HFFc6 (cell line): ENCODE measurements around the gene SLC35C1. TPM values are rescaled to one million over a fixed set of nuclear protein-coding genes. Genes with fewer than 3 reads are reported as not detected.
"Not testable (repeated sequence)": the region's sequence is repeated elsewhere in the genome, so short reads cannot be mapped to it uniquely, and the experiment has no call there.

ENCODE experiments used
- DNase-seq: peaks from one replicate; pipeline ENCODE4 v3.0.0-alpha.2; 2018
- H3K27ac Mint-ChIP-seq: 2 replicates; pipeline ENCODE4 v1.8.0; 2020; ENCODE audit warnings: mild to moderate bottlenecking, mixed read lengths
- H3K27me3 Mint-ChIP-seq: 2 replicates; pipeline ENCODE4 v1.8.0; 2021; ENCODE audit warnings: mild to moderate bottlenecking, moderate library complexity, mixed read lengths; ENCODE audit not compliant: insufficient read depth
- H3K36me3 Mint-ChIP-seq: 2 replicates; pipeline ENCODE4 v1.8.0; 2021; ENCODE audit warnings: low read depth, mixed read lengths
- H3K4me1 Mint-ChIP-seq: 2 replicates; pipeline ENCODE4 v1.8.0; 2020; ENCODE audit warnings: low read depth, mixed read lengths
- H3K4me3 Mint-ChIP-seq: 2 replicates; pipeline ENCODE4 v1.8.0; 2020; ENCODE audit warnings: mild to moderate bottlenecking, moderate library complexity, mixed read lengths
- H3K9me3 Mint-ChIP-seq: 2 replicates; pipeline ENCODE4 v1.8.0; 2020; ENCODE audit warnings: mild to moderate bottlenecking, mixed read lengths
- total RNA-seq, 6 experiments: library from RNA; stranded (reverse); fragmentation: NEBNext Ultra II Directional; extraction: Animal tissue kit (Norgen Biotek cat#: 25700); gene quantifications; 2 replicates in 1 of 6; 3 replicates in 5 of 6; pipeline ENCODE4 v1.2.3, GENCODE V29; 2021
- TF ChIP-seq, protein P1 (sequence below): fragments of 200-600 bp; sonication (generic); IDR thresholded peaks from 2 replicates; pipeline ENCODE4 v1.5.0; 2021; ENCODE audit warnings: antibody characterized with exemption, mild to moderate bottlenecking

Gene SLC35C1
- total RNA-seq, 6 experiments from 2014 or later: 24.2 to 29.6 (median 27.4) TPM

DNA sequence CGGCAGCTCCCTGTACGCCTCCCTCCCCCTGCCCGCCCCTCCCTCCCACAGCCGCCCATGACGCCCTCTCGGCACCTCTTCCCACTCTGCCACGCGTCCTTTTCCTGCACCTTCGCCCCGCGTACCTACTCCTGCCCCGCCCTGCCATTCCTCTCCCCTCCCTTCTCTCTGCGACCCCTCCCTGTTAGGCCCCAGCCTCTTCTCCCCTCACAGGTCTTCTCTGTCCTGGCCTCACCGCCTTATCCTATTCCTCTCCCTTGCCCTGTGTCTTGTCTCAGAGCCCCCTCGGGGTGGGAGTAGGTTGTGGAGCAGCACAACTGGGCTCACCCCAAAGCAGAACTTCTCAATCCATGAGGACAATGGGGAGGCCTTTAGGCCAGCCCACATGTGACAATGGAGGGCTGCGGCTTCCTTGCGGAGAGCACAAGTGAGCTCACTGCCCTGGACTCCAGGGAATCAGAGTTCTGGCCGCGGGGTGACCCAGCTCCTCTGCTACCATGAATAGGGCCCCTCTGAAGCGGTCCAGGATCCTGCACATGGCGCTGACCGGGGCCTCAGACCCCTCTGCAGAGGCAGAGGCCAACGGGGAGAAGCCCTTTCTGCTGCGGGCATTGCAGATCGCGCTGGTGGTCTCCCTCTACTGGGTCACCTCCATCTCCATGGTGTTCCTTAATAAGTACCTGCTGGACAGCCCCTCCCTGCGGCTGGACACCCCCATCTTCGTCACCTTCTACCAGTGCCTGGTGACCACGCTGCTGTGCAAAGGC is 539 bp downstream of the SLC35C1 start:
- peak; percentile 57 for DNase-seq
- H3K27me3 Mint-ChIP-seq: peaks cover 5% of the 10 kb centered on the region
- peak overlapping the region; percentile 99 for H3K27ac Mint-ChIP-seq
- H3K36me3 Mint-ChIP-seq: peaks cover 19% of the 10 kb centered on the region
- H3K4me3 Mint-ChIP-seq: peak overlapping the region; percentile 96
- no peaks in the 10 kb centered on the region for H3K9me3 Mint-ChIP-seq
- peaks cover 41% of the 10 kb centered on the region for H3K4me1 Mint-ChIP-seq
- TF ChIP-seq, protein P1, sequence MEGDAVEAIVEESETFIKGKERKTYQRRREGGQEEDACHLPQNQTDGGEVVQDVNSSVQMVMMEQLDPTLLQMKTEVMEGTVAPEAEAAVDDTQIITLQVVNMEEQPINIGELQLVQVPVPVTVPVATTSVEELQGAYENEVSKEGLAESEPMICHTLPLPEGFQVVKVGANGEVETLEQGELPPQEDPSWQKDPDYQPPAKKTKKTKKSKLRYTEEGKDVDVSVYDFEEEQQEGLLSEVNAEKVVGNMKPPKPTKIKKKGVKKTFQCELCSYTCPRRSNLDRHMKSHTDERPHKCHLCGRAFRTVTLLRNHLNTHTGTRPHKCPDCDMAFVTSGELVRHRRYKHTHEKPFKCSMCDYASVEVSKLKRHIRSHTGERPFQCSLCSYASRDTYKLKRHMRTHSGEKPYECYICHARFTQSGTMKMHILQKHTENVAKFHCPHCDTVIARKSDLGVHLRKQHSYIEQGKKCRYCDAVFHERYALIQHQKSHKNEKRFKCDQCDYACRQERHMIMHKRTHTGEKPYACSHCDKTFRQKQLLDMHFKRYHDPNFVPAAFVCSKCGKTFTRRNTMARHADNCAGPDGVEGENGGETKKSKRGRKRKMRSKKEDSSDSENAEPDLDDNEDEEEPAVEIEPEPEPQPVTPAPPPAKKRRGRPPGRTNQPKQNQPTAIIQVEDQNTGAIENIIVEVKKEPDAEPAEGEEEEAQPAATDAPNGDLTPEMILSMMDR: no peak

DNA sequence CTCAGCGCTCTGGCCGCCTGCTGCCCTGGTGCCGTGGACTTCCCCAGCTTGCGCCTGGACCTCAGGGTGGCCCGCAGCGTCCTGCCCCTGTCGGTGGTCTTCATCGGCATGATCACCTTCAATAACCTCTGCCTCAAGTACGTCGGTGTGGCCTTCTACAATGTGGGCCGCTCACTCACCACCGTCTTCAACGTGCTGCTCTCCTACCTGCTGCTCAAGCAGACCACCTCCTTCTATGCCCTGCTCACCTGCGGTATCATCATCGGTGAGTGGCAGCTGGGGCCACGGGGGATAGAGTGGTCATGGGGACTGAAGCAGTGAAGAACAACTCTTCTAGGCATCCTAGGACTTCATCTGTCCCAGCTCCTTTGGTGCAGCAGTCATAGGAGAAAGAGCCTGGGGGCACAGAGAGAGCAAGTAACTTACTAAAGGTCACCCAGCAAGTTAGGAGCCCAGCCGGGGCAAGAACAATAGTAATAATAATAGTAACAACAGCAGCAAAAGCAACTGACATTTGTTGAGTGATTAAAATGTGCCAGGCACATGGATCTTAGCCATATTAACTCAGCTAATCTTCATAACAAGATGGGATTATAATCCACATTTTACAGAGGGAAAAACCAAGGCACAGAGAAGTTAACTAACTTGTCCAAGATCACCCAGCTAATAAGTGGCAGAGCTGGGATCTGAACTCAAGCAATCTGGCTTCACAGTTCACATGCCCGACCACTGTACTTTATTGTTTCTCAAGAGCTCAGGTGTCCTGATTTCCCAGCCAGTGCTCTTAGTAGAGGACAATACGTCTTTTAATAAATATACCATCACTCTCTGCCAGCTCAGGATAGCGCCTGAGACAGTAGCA is 1.4 kb downstream of the SLC35C1 start:
- DNase-seq: no peak
- Mint-ChIP-seq H3K27me3 (peaks cover 5% of the 10 kb centered on the region), H3K4me1 (peaks cover 41% of the 10 kb centered on the region), H3K9me3 (no peaks in the 10 kb centered on the region), H3K36me3 (peaks cover 19% of the 10 kb centered on the region), H3K4me3 (peak overlapping the region; percentile 96), H3K27ac (peak overlapping the region; percentile 99)
- TF ChIP-seq, protein P1: no peak

DNA sequence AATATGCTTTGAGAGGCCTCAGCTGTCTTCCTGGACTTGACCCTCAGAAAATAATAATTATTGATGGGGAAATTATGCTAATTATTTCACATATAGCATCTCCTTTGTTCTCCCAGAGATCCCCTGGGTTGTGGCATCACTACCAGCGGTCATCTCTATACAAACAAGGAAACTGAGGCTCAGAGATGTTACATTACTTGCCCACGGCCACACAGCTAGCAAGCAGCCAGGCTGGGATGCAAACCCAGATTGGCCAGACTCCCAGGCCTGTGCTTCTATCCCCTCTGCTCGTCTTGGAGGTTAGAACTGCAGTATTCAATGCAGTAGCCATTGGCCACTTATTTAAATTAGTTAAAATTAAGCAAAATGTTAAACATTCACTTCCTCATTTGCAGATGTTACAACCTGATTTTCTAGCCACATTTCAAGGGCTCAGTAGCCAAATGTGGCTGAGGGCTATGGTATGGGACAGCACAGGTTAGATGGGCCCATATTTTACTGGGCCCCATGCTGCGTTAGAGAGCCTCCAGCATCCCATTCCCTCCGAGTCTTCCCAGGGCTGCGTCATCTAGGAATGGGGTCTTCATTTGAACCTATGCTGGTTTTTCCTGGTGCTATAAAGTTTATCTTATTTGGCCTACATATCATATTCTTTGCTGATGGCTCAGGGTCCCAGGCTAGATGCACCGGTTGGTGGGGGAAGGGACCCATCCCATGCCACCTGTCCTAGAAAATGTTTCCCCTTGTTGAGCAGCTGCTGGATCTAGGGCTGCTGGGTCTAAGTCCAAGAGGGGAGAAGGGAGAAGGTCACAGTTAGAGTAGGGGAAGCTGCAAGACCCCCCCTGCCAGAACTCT is 2.2 kb downstream of the SLC35C1 start:
- no peaks in the 10 kb centered on the region for H3K9me3 Mint-ChIP-seq
- H3K4me1 Mint-ChIP-seq: peaks cover 41% of the 10 kb centered on the region
- peaks cover 3% of the 10 kb centered on the region for H3K27me3 Mint-ChIP-seq
- TF ChIP-seq, protein P1: no peak
- H3K4me3 Mint-ChIP-seq: peak overlapping the region; percentile 96
- H3K27ac Mint-ChIP-seq: peak overlapping the region; percentile 99; the same call in 1 of the 2 replicates
- no peak for DNase-seq
- H3K36me3 Mint-ChIP-seq: peaks cover 19% of the 10 kb centered on the region

DNA sequence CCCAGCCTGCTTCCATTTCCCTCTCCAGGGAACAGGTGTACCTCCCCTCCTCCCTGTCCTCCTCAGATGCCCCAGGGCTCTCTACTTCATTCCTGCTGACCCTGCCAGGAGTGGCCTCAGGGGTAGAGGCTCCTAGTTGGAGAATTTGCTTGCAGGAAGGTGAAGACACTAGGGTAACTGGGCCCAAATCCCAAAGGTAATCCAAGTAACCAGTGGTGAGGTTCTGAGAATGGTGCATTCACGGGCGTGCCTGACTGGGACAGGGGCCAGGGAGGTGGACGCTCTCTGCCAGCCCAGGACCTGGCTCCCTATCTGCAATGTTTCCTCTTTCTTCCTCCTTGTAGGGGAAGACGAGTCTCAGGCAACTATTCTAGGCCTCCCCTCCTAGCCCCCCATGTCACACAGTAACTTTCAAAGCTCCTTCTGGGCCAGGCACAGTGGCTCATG is 2.9 kb downstream of the SLC35C1 start:
- TF ChIP-seq, protein P1: no peak
- Mint-ChIP-seq H3K4me3 (peak overlapping the region; percentile 96), H3K36me3 (peaks cover 19% of the 10 kb centered on the region), H3K4me1 (peaks cover 41% of the 10 kb centered on the region), H3K27ac (no peak overlapping the region), H3K9me3 (no peaks in the 10 kb centered on the region), H3K27me3 (peaks cover 2% of the 10 kb centered on the region)
- DNase-seq: no peak

DNA sequence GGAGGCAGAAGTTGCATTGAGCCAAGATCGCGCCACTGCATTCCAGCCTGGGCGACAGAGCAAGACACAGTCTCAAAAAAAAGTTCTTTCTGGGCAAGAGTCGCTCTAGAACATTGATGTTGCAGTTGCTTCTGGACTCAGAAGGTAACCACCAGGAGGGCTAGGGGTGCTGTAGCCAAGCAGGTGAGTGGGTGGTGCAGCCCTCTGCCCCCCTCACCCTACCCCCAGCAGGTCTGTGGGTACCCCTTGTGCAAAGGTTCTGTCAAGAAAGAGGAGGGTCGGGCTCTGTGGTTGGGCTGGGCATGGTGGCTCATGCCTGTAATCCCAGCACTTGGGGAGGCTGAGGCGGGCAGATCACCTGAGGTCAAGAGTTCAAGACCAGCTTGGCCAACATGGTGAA is 3.5 kb downstream of the SLC35C1 start:
- Mint-ChIP-seq H3K4me1 (peaks cover 41% of the 10 kb centered on the region), H3K36me3 (peaks cover 19% of the 10 kb centered on the region)
- not testable (repeated sequence) for H3K9me3 Mint-ChIP-seq, DNase-seq, H3K27ac Mint-ChIP-seq, H3K27me3 Mint-ChIP-seq, H3K4me3 Mint-ChIP-seq
